Neural cell (in vitro differentiated cells): ENCODE data around the gene KYAT1. TPM values are rescaled to one million over a fixed set of nuclear protein-coding genes. Genes with fewer than 3 reads are reported as not detected.

Experiments
- H2AFZ ChIP-seq: fragments of 200-600, 300-800 bp; sonication (generic), shearing (Covaris generic); 2 replicates; pipeline ENCODE4 v1.6.0; 2014; ENCODE audit warnings: low read depth, mild to moderate bottlenecking, antibody characterized with exemption, low read length, moderate library complexity
- H3F3A ChIP-seq: fragments of 200-600 bp; shearing (Covaris generic); 2 replicates; pipeline ENCODE4 v1.6.1; 2016; ENCODE audit warnings: mild to moderate bottlenecking, moderate library complexity, mixed read lengths, antibody characterized with exemption, low read length; ENCODE audit not compliant: insufficient read depth, poor library complexity, severe bottlenecking
- H3K27ac ChIP-seq: fragments of 200-600, 300-800 bp; sonication (generic), shearing (Covaris generic); 2 replicates; pipeline ENCODE4 v1.5.1; 2014; ENCODE audit warnings: mild to moderate bottlenecking, low read length, moderate library complexity
- H3K27me3 ChIP-seq: fragments of 300-800, 200-600 bp; sonication (generic), shearing (Covaris generic); 2 replicates; pipeline ENCODE4 v1.6.0; 2014; ENCODE audit warnings: mild to moderate bottlenecking, low read depth, low read length, moderate library complexity; ENCODE audit not compliant: insufficient read depth
- H3K36me3 ChIP-seq: fragments of 300-800, 200-600 bp; sonication (generic), shearing (Covaris generic); 2 replicates; pipeline ENCODE4 v1.5.1; 2014; ENCODE audit warnings: mild to moderate bottlenecking, antibody characterized with exemption, low read length, moderate library complexity; ENCODE audit not compliant: insufficient read depth
- H3K4me2 ChIP-seq: fragments of 300-800, 200-600 bp; sonication (generic), shearing (Covaris generic); 2 replicates; pipeline ENCODE4 v1.6.0; 2014; ENCODE audit warnings: mild to moderate bottlenecking, low read length
- H3K4me3 ChIP-seq: fragments of 300-800, 200-600 bp; sonication (generic), shearing (Covaris generic); 2 replicates; pipeline ENCODE4 v1.5.1; 2014; ENCODE audit warnings: mild to moderate bottlenecking, low read length, moderate library complexity
- H3K79me2 ChIP-seq: fragments of 200-600 bp; shearing (Covaris generic); replicated peaks from 2 replicates; pipeline ENCODE4 v1.6.0; 2014; ENCODE audit warnings: mild to moderate bottlenecking, low read length, moderate library complexity; ENCODE audit not compliant: insufficient read depth
- H3K9ac ChIP-seq: fragments of 300-800, 200-600 bp; sonication (generic), shearing (Covaris generic); 2 replicates; pipeline ENCODE4 v1.6.1; 2016; ENCODE audit warnings: mild to moderate bottlenecking, low read length, mixed read lengths
- H3K9me2 ChIP-seq: fragments of 200-600 bp; shearing (Covaris generic); 2 replicates; pipeline ENCODE4 v1.6.1; 2016; ENCODE audit warnings: mild to moderate bottlenecking, low read length, mixed read lengths; ENCODE audit not compliant: insufficient read depth
- H3K9me3 ChIP-seq: fragments of 200-600, 300-800 bp; sonication (generic), shearing (Covaris generic); 2 replicates; pipeline ENCODE4 v1.6.1; 2016; ENCODE audit warnings: mild to moderate bottlenecking, mixed run types, low read length, moderate library complexity, mixed read lengths
- H4K20me1 ChIP-seq: fragments of 200-600 bp; shearing (Covaris generic); 2 replicates; pipeline ENCODE4 v1.6.1; 2016; ENCODE audit warnings: mild to moderate bottlenecking, mixed run types; ENCODE audit not compliant: insufficient read depth
- EP300 ChIP-seq: fragments of 450-650 bp; conservative IDR thresholded peaks from 2 replicates; pipeline ENCODE4 v1.6.1; 2014; ENCODE audit warnings: antibody characterized with exemption, mild to moderate bottlenecking, moderate library complexity; ENCODE audit not compliant: poor library complexity, severe bottlenecking
- EZH2 ChIP-seq: fragments of 200-600, 300-800 bp; shearing (Covaris generic), sonication (generic); IDR thresholded peaks from 2 replicates; pipeline ENCODE4 v1.6.1; 2014; ENCODE audit warnings: antibody characterized with exemption, low read length, borderline replicate concordance, mild to moderate bottlenecking; ENCODE audit not compliant: insufficient read depth, poor library complexity, severe bottlenecking
- MXI1 ChIP-seq: fragments of 450-650 bp; conservative IDR thresholded peaks from 2 replicates; pipeline ENCODE4 v1.6.1; 2014; ENCODE audit warnings: antibody characterized with exemption, mild to moderate bottlenecking; ENCODE audit not compliant: poor library complexity, severe bottlenecking
- POLR2AphosphoS5 ChIP-seq: IDR thresholded peaks from 2 replicates; pipeline ENCODE4 v1.6.1; 2012
- RAD21 ChIP-seq: fragments of 450-650 bp; conservative IDR thresholded peaks from 2 replicates; pipeline ENCODE4 v1.6.1; 2014; ENCODE audit warnings: antibody characterized with exemption, mild to moderate bottlenecking, moderate library complexity
- SMC3 ChIP-seq: fragments of 450-650 bp; conservative IDR thresholded peaks from 2 replicates; pipeline ENCODE4 v1.6.1; 2014; ENCODE audit warnings: antibody characterized with exemption, mild to moderate bottlenecking, moderate library complexity; ENCODE audit not compliant: poor library complexity
- TAF1 ChIP-seq: IDR thresholded peaks from 2 replicates; pipeline ENCODE4 v1.6.1; 2012; ENCODE audit warnings: low read depth
- polyA plus RNA-seq: library from polyadenylated mRNA; depleted of rRNA; stranded (reverse); fragments of >200 nt; gene quantifications from 2 replicates; pipeline ENCODE4 v1.2.3, GENCODE V29; 2014
- TF ChIP-seq, protein P1 (sequence below): fragments of 450-650 bp; IDR thresholded peaks from 2 replicates; pipeline ENCODE4 v1.5.1; 2014; ENCODE audit warnings: antibody characterized with exemption, mild to moderate bottlenecking, moderate library complexity; ENCODE audit not compliant: poor library complexity, severe bottlenecking
- TF ChIP-seq, protein P2 (sequence below): IDR thresholded peaks from 2 replicates; pipeline ENCODE4 v1.6.1; 2012; ENCODE audit warnings: borderline replicate concordance

The KYAT1 gene
- polyA plus RNA-seq, 1 donor from 2014 or later, result 22.6 TPM

DNA sequence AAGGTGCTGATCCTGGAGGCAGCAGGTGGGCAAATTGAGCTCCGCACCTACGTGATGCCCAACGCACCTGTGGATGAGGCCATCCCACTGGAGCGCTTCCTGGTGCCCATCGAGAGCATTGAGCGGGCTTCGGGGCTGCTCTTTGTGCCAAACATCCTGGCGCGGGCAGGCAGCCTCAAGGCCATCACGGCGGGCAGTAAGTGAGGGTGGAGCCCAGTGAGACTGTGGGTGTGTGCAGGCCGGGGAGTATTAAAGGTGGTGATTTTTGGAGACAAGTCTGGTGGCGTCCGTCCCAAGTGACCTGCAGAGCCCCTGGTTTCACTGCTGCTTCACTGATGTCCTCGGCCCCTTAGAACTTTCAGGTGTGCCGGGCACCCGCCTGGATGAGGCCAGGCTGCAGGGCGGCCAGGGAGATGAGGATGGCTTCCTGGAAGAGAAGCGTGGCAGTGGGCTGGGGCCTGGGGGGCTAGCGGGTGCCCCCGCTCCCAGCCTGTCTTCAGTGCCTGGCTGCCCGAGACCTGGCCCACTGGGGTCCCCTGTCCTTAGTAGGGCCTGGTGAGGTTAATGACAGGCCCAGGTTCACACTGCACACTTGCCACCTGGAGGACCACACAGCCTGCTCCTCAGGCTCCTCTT is 59.2 kb downstream of the KYAT1 start:
- no peak overlapping the region for H3K4me3 ChIP-seq
- H3K9me2 ChIP-seq, result no peaks in the 10 kb centered on the region
- H3K27me3 ChIP-seq, result no peaks in the 10 kb centered on the region
- H2AFZ ChIP-seq, result no peak overlapping the region
- no peak overlapping the region for H3K9ac ChIP-seq
- H3K27ac ChIP-seq, result no peak overlapping the region
- H3F3A ChIP-seq, result no peaks in the 10 kb centered on the region
- H3K4me2 ChIP-seq, result no peak overlapping the region
- TF ChIP-seq MXI1, result no peak
- no peak for TF ChIP-seq EP300
- no peak for TF ChIP-seq RAD21
- H3K9me3 ChIP-seq, result no peaks in the 10 kb centered on the region
- no peaks in the 10 kb centered on the region for H3K36me3 ChIP-seq
- H4K20me1 ChIP-seq, result no peaks in the 10 kb centered on the region
- no peaks in the 10 kb centered on the region for H3K79me2 ChIP-seq

DNA sequence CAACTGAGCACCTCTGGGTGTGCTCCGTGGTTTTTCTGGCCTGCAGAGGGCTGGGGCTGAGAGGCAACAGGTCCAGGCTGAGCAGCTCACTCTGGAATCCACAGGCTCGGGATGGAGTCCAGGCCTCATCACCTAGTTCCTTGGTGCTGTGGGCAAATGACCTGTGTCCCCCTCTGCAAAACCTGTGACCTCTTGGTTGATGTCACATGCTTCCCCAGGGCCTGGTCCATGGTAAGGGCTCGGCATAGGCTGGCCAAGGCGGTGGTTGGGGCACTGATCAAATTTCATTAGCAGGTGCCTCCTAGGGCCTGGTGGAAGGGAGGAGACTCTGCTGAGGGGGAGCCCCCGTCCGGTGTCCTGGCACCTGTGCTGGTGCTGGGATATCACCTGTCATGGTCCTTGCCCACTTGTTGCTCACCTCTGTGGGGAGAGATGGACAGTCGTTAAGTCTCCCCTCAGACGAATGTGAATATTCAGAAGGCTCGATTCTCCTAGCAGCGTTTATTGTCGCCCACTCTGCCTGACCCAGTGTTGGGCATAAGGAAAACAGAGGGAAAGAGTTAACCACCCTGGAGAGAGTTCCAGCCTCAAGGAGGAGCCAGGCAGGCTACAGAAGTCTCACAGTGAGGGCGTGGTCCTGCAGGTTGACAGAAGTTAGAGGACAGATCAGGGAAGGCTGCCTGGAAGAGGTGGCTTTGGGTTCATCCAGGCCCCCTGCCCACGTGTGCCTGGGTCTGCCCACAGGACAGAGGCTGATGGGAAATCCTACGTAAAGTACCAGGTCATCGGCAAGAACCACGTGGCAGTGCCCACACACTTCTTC is 60.0 kb downstream of the KYAT1 start:
- Histone ChIP-seq H3K4me2 (no peak overlapping the region), H4K20me1 (no peaks in the 10 kb centered on the region), H3K27ac (no peak overlapping the region), H3K4me3 (no peak overlapping the region), H3K9ac (no peak overlapping the region), H3K79me2 (no peaks in the 10 kb centered on the region), H3K9me2 (no peaks in the 10 kb centered on the region), H2AFZ (no peak overlapping the region), H3K36me3 (no peaks in the 10 kb centered on the region), H3K27me3 (no peaks in the 10 kb centered on the region), H3F3A (no peaks in the 10 kb centered on the region), H3K9me3 (no peaks in the 10 kb centered on the region)
- TF ChIP-seq MXI1, result no peak
- TF ChIP-seq RAD21, result no peak
- no peak for TF ChIP-seq SMC3
- TF ChIP-seq, protein P1, sequence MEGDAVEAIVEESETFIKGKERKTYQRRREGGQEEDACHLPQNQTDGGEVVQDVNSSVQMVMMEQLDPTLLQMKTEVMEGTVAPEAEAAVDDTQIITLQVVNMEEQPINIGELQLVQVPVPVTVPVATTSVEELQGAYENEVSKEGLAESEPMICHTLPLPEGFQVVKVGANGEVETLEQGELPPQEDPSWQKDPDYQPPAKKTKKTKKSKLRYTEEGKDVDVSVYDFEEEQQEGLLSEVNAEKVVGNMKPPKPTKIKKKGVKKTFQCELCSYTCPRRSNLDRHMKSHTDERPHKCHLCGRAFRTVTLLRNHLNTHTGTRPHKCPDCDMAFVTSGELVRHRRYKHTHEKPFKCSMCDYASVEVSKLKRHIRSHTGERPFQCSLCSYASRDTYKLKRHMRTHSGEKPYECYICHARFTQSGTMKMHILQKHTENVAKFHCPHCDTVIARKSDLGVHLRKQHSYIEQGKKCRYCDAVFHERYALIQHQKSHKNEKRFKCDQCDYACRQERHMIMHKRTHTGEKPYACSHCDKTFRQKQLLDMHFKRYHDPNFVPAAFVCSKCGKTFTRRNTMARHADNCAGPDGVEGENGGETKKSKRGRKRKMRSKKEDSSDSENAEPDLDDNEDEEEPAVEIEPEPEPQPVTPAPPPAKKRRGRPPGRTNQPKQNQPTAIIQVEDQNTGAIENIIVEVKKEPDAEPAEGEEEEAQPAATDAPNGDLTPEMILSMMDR, result no peak
- TF ChIP-seq, protein P2, sequence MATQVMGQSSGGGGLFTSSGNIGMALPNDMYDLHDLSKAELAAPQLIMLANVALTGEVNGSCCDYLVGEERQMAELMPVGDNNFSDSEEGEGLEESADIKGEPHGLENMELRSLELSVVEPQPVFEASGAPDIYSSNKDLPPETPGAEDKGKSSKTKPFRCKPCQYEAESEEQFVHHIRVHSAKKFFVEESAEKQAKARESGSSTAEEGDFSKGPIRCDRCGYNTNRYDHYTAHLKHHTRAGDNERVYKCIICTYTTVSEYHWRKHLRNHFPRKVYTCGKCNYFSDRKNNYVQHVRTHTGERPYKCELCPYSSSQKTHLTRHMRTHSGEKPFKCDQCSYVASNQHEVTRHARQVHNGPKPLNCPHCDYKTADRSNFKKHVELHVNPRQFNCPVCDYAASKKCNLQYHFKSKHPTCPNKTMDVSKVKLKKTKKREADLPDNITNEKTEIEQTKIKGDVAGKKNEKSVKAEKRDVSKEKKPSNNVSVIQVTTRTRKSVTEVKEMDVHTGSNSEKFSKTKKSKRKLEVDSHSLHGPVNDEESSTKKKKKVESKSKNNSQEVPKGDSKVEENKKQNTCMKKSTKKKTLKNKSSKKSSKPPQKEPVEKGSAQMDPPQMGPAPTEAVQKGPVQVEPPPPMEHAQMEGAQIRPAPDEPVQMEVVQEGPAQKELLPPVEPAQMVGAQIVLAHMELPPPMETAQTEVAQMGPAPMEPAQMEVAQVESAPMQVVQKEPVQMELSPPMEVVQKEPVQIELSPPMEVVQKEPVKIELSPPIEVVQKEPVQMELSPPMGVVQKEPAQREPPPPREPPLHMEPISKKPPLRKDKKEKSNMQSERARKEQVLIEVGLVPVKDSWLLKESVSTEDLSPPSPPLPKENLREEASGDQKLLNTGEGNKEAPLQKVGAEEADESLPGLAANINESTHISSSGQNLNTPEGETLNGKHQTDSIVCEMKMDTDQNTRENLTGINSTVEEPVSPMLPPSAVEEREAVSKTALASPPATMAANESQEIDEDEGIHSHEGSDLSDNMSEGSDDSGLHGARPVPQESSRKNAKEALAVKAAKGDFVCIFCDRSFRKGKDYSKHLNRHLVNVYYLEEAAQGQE, result no peak
- no peak for TF ChIP-seq TAF1
- TF ChIP-seq EP300, result no peak
- TF ChIP-seq EZH2, result no peak
- TF ChIP-seq POLR2AphosphoS5, result no peak
